Loucy (cell line): Measurements from ENCODE around the gene CUBN.

Experiments used
- H2AFZ ChIP-seq: fragments of 200-600 bp; sonication (generic); 2 replicates; pipeline ENCODE4 v1.6.0; 2016; ENCODE audit warnings: antibody characterized with exemption, mild to moderate bottlenecking, low read length, moderate library complexity
- H3F3A ChIP-seq: fragments of 200-600 bp; 2 replicates; pipeline ENCODE4 v1.6.0; 2016; ENCODE audit warnings: antibody characterized with exemption, low read depth, mild to moderate bottlenecking
- H3K27me3 ChIP-seq: fragments of 200-600 bp; sonication (generic); 2 replicates; pipeline ENCODE4 v1.6.1; 2014; ENCODE audit warnings: low read length, mild to moderate bottlenecking; ENCODE audit not compliant: insufficient read depth, poor library complexity, severe bottlenecking
- H3K36me3 ChIP-seq: fragments of 200-600 bp; sonication (generic); 2 replicates; pipeline ENCODE4 v1.6.1; 2016; ENCODE audit warnings: low read length; ENCODE audit not compliant: insufficient read depth
- H3K4me1 ChIP-seq: fragments of 200-600 bp; sonication (generic); 2 replicates; pipeline ENCODE4 v1.5.1; 2014; ENCODE audit warnings: low read length, mild to moderate bottlenecking; ENCODE audit not compliant: insufficient read depth, poor library complexity, severe bottlenecking
- H3K4me2 ChIP-seq: fragments of 200-600 bp; sonication (generic); 2 replicates; pipeline ENCODE4 v1.6.0; 2014; ENCODE audit warnings: antibody characterized with exemption, low read length, low read depth, mild to moderate bottlenecking; ENCODE audit not compliant: poor library complexity, severe bottlenecking
- H3K4me3 ChIP-seq: fragments of 200-600 bp; sonication (generic); 2 replicates; pipeline ENCODE4 v1.5.1; 2014; ENCODE audit warnings: low read length, mild to moderate bottlenecking, mixed read lengths; ENCODE audit not compliant: poor library complexity, severe bottlenecking
- H3K79me2 ChIP-seq: fragments of 200-600 bp; sonication (generic); 2 replicates; pipeline ENCODE4 v1.6.1; 2014; ENCODE audit warnings: low read length; ENCODE audit not compliant: insufficient read depth
- H3K9ac ChIP-seq: fragments of 200-600 bp; sonication (generic); 2 replicates; pipeline ENCODE4 v1.6.0; 2014; ENCODE audit warnings: mild to moderate bottlenecking, low read depth, low read length, moderate library complexity; ENCODE audit not compliant: poor library complexity, severe bottlenecking
- H3K9me2 ChIP-seq: fragments of 200-600 bp; sonication (generic); replicated peaks from 2 replicates; pipeline ENCODE4 v1.6.1; 2016; ENCODE audit warnings: low read depth, low read length, mixed read lengths
- H3K9me3 ChIP-seq: fragments of 200-600 bp; sonication (generic); 2 replicates; pipeline ENCODE4 v1.6.1; 2014; ENCODE audit warnings: mild to moderate bottlenecking, antibody characterized with exemption, low read length, low read depth; ENCODE audit not compliant: insufficient read depth
- H4K20me1 ChIP-seq: fragments of 200-600 bp; sonication (generic); 2 replicates; pipeline ENCODE4 v1.6.0; 2014; ENCODE audit warnings: antibody characterized with exemption, low read length, mild to moderate bottlenecking; ENCODE audit not compliant: insufficient read depth, poor library complexity, severe bottlenecking
- CTCF ChIP-seq: fragments of 200-600 bp; sonication (generic); conservative IDR thresholded peaks from 2 replicates; pipeline ENCODE4 v1.5.1; 2014; ENCODE audit warnings: mild to moderate bottlenecking, antibody characterized with exemption, low read length
- EZH2phosphoT487 ChIP-seq: fragments of 200-600 bp; IDR thresholded peaks from 2 replicates; pipeline ENCODE4 v1.6.1; 2018; ENCODE audit warnings: antibody characterized with exemption, mild to moderate bottlenecking, moderate library complexity, borderline replicate concordance

The CUBN gene

GRCh38 chr10:17162828-17163227 lies 33.2 kb upstream of the CUBN start:
- Histone ChIP-seq H3K27me3 (no peaks in the 10 kb centered on the region), H3K36me3 (no peaks in the 10 kb centered on the region), H3F3A (no peaks in the 10 kb centered on the region), H3K4me2 (no peak overlapping the region), H3K4me3 (no peak overlapping the region), H3K79me2 (no peaks in the 10 kb centered on the region), H2AFZ (no peak overlapping the region), H4K20me1 (no peaks in the 10 kb centered on the region), H3K9ac (no peak overlapping the region), H3K4me1 (no peaks in the 10 kb centered on the region), H3K9me2 (no peaks in the 10 kb centered on the region), H3K9me3 (no peaks in the 10 kb centered on the region)
- TF ChIP-seq CTCF (no peak), EZH2phosphoT487 (no peak)

GRCh38 chr10:17161775-17162174 lies 32.2 kb upstream of the CUBN start:
- Histone ChIP-seq H3K9ac (no peak overlapping the region), H3K27me3 (no peaks in the 10 kb centered on the region), H2AFZ (no peak overlapping the region), H3F3A (no peaks in the 10 kb centered on the region), H3K79me2 (no peaks in the 10 kb centered on the region), H3K4me2 (no peak overlapping the region), H4K20me1 (no peaks in the 10 kb centered on the region), H3K9me3 (no peaks in the 10 kb centered on the region), H3K36me3 (no peaks in the 10 kb centered on the region), H3K4me3 (no peak overlapping the region), H3K9me2 (no peaks in the 10 kb centered on the region), H3K4me1 (no peaks in the 10 kb centered on the region)
- TF ChIP-seq CTCF (no peak), EZH2phosphoT487 (no peak)

- Histone ChIP-seq H3K9me3 (no peaks in the 10 kb centered on the region), H3K4me3 (no peak overlapping the region), H4K20me1 (no peaks in the 10 kb centered on the region), H3F3A (peaks cover 3% of the 10 kb centered on the region; the same call in 1 of the 2 replicates), H3K27me3 (no peaks in the 10 kb centered on the region), H3K4me2 (no peak overlapping the region), H2AFZ (no peak overlapping the region), H3K36me3 (no peaks in the 10 kb centered on the region), H3K79me2 (no peaks in the 10 kb centered on the region), H3K9ac (no peak overlapping the region), H3K4me1 (peaks cover 29% of the 10 kb centered on the region), H3K9me2 (no peaks in the 10 kb centered on the region)
- TF ChIP-seq EZH2phosphoT487 (no peak), CTCF (no peak)
Measured at GRCh38 chr10:17157024-17157423, 27.4 kb upstream of the CUBN start.
